Activated CD4-positive, CD25-positive, alpha-beta regulatory T cell treated with anti-CD3 and anti-CD28 coated beads, Interleukin-2, amount 50 U/mL, for 72 hours (primary cell): ENCODE measurements around the gene LEKR1.
"Not testable (repeated sequence)": the region's sequence is repeated elsewhere in the genome, so short reads cannot be mapped to it uniquely, and the experiment has no call there.

Experiments
- DNase-seq: peaks from one replicate; pipeline ENCODE4 v3.0.0; 2021

LEKR1 gene

GRCh38 chr3:156826144-156826895 is at the start of gene LEKR1:
LEKR1 (plus strand) TSS chr3:156826353; CDS start chr3:156829330, 2,977 bp downstream.
- peak; percentile 75 for DNase-seq

GRCh38 chr3:156776871-156777270 is 49.3 kb upstream of the LEKR1 start:
- DNase-seq, result no peak

- no peak for DNase-seq
Measured at GRCh38 chr3:156781310-156782230, 44.6 kb upstream of the LEKR1 start.

GRCh38 chr3:156782319-156782718 is 43.8 kb upstream of the LEKR1 start:
- no peak for DNase-seq

GRCh38 chr3:156782921-156783320 is 43.2 kb upstream of the LEKR1 start:
- DNase-seq, result no peak

- DNase-seq, result no peak
Measured at GRCh38 chr3:156787001-156787400, 39.2 kb upstream of the LEKR1 start.

GRCh38 chr3:156787926-156788663 is 38.1 kb upstream of the LEKR1 start:
- DNase-seq, result no peak

- no peak for DNase-seq
Measured at GRCh38 chr3:156788846-156789245, 37.3 kb upstream of the LEKR1 start.

- no peak for DNase-seq
Measured at GRCh38 chr3:156790156-156790555, 36.0 kb upstream of the LEKR1 start.

- no peak for DNase-seq
Measured at GRCh38 chr3:156792114-156792513, 34.0 kb upstream of the LEKR1 start.

GRCh38 chr3:156792536-156792935 is 33.6 kb upstream of the LEKR1 start:
- no peak for DNase-seq

GRCh38 chr3:156792945-156793344 is 33.2 kb upstream of the LEKR1 start:
- DNase-seq, result no peak

GRCh38 chr3:156793400-156793799 is 32.8 kb upstream of the LEKR1 start:
- DNase-seq, result no peak

GRCh38 chr3:156793851-156794250 is 32.3 kb upstream of the LEKR1 start:
- DNase-seq, result no peak

GRCh38 chr3:156795890-156796481 is 30.2 kb upstream of the LEKR1 start:
- DNase-seq, result no peak

- DNase-seq, result no peak
Measured at GRCh38 chr3:156797368-156797767, 28.8 kb upstream of the LEKR1 start.

GRCh38 chr3:156800287-156800686 is 25.9 kb upstream of the LEKR1 start:
- not testable (repeated sequence) for DNase-seq

GRCh38 chr3:156801746-156802145 is 24.4 kb upstream of the LEKR1 start:
- DNase-seq, result no peak

GRCh38 chr3:156802821-156803606 is 23.1 kb upstream of the LEKR1 start:
- DNase-seq, result no peak

- DNase-seq, result no peak
Measured at GRCh38 chr3:156803952-156804741, 22.0 kb upstream of the LEKR1 start.

GRCh38 chr3:156806698-156807097 is 19.5 kb upstream of the LEKR1 start:
- no peak for DNase-seq
